Measurements from ENCODE around the gene PIK3R6.
A peak's percentile ranks its signal among the peaks of the same experiment; 100 is the strongest.

Gene PIK3R6

DNA sequence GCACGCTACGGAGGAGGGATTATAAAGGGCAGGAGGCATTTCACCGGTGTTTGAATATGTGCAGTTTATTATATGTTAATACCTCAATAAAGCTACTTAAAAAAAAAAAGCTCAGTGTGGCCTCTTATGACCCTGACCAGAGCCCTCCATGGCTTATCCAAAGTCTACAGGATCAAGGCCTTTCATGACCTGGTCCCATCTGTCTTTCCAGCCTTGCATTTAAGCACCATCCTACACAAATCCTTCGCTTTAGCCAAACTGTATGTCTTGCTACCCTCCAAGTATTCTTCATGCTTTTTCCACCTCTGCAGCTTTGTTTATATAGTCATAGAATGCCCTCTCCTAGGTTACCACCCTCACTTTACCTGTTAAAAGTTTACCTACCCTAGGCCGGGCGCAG lies 74.8 kb downstream of the PIK3R6 start:
- H3K4me3 ChIP-seq (ENCODE audit: low read depth, low read length): no peak overlapping the region
- TF ChIP-seq, protein P1, sequence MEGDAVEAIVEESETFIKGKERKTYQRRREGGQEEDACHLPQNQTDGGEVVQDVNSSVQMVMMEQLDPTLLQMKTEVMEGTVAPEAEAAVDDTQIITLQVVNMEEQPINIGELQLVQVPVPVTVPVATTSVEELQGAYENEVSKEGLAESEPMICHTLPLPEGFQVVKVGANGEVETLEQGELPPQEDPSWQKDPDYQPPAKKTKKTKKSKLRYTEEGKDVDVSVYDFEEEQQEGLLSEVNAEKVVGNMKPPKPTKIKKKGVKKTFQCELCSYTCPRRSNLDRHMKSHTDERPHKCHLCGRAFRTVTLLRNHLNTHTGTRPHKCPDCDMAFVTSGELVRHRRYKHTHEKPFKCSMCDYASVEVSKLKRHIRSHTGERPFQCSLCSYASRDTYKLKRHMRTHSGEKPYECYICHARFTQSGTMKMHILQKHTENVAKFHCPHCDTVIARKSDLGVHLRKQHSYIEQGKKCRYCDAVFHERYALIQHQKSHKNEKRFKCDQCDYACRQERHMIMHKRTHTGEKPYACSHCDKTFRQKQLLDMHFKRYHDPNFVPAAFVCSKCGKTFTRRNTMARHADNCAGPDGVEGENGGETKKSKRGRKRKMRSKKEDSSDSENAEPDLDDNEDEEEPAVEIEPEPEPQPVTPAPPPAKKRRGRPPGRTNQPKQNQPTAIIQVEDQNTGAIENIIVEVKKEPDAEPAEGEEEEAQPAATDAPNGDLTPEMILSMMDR (IDR thresholded peaks at IDR 0.05; ENCODE audit: borderline replicate concordance, insufficient read depth, low read depth, low read length): no peak

DNA sequence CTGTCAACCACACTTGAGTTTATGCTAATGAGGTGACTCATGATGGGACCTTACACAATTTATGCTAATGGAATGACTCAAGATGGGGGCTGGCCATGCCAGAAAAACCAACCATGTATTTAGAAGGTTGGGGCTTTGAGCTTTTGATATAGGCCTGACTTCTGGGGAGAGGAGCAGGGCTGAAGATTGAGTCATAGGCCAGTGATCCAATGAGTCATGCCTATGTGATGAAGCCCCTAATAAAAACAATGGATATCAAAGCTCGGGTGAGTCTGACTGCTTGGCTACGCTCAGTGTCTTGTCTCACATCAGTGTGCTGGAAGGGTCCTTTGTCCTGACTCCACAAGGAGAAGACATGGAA lies 75.6 kb downstream of the PIK3R6 start:
- TF ChIP-seq, protein P1 (IDR thresholded peaks at IDR 0.05; ENCODE audit: borderline replicate concordance, insufficient read depth, low read depth, low read length): no peak
- no peak overlapping the region for H3K4me3 ChIP-seq (ENCODE audit: low read depth, low read length)

GRCh38 chr17:8791248-8791909 lies 76.1 kb downstream of the PIK3R6 start:
- TF ChIP-seq, protein P1 (IDR thresholded peaks at IDR 0.05; ENCODE audit: borderline replicate concordance, insufficient read depth, low read depth, low read length): no peak
- H3K4me3 ChIP-seq (ENCODE audit: low read depth, low read length): no peak overlapping the region

GRCh38 chr17:8789743-8790142 lies 77.7 kb downstream of the PIK3R6 start:
- TF ChIP-seq, protein P1 (IDR thresholded peaks at IDR 0.05; ENCODE audit: borderline replicate concordance, insufficient read depth, low read depth, low read length): no peak
- no peak overlapping the region for H3K4me3 ChIP-seq (ENCODE audit: low read depth, low read length)

- H3K4me3 ChIP-seq (ENCODE audit: low read depth, low read length): no peak overlapping the region
- TF ChIP-seq, protein P1 (IDR thresholded peaks at IDR 0.05; ENCODE audit: borderline replicate concordance, insufficient read depth, low read depth, low read length): no peak
Measured at GRCh38 chr17:8788998-8789397, 78.5 kb downstream of the PIK3R6 start.

- no peak overlapping the region for H3K4me3 ChIP-seq (ENCODE audit: low read depth, low read length)
- TF ChIP-seq, protein P1 (IDR thresholded peaks at IDR 0.05; ENCODE audit: borderline replicate concordance, insufficient read depth, low read depth, low read length): peak; percentile 86
Measured at GRCh38 chr17:8785547-8786413, 81.7 kb downstream of the PIK3R6 start.

DNA sequence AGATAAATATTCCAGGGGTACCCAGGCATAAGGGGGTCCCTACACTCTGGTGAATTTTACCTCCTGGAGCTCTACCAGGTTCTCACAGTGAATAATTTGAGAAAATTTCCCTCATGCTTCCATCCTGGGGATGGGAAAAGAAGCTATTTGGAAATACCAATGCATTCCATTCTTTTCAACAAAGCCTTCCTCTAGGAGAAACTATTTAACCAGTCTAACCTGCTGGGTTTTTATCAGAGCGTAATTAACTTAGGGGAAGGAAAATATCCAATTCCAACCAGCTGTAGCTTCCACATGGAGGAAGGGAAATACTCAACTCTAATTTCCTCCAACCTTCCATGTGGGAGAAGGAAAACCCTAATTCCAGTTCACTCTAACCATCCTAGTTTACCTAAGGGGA lies 85.3 kb downstream of the PIK3R6 start:
- no peak overlapping the region for H3K4me3 ChIP-seq (ENCODE audit: low read depth, low read length)
- TF ChIP-seq, protein P1 (IDR thresholded peaks at IDR 0.05; ENCODE audit: borderline replicate concordance, insufficient read depth, low read depth, low read length): no peak
